Stimulated activated CD8-positive, alpha-beta memory T cell treated with anti-CD3 and anti-CD28 coated beads, Interleukin-7, amount 100 ng/mL, for 48 hours (primary cell): Measurements from ENCODE around the gene MXD4.

Experiments
- DNase-seq, 2 donors: peaks; one replicate each; pipeline ENCODE4 v3.0.0-alpha.2; 2020; ENCODE audit warnings: low read depth in 1 of 2; ENCODE audit errors: extremely low read depth in 1 of 2

The MXD4 gene, protein sequence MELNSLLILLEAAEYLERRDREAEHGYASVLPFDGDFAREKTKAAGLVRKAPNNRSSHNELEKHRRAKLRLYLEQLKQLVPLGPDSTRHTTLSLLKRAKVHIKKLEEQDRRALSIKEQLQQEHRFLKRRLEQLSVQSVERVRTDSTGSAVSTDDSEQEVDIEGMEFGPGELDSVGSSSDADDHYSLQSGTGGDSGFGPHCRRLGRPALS

DNA sequence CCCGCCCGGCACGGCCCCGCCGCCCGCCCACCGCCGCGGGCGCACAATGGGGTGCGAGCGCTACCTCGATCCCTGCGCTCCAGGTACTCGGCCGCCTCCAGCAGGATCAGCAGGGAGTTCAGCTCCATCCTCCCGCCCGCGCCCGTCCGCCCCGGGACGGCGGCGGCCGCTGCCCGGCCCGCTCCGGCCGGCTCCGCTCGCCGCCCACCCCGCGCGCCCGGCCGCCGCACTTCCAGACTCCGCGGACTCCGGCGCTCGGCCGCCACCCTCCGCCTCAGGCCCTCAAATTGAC is at the start of gene MXD4:
TSS of gene MXD4 (minus strand) at position 257 of the 292 bp plus-strand sequence. CDS start at position 128, 129 bp downstream.
- DNase-seq, result no peak

DNA sequence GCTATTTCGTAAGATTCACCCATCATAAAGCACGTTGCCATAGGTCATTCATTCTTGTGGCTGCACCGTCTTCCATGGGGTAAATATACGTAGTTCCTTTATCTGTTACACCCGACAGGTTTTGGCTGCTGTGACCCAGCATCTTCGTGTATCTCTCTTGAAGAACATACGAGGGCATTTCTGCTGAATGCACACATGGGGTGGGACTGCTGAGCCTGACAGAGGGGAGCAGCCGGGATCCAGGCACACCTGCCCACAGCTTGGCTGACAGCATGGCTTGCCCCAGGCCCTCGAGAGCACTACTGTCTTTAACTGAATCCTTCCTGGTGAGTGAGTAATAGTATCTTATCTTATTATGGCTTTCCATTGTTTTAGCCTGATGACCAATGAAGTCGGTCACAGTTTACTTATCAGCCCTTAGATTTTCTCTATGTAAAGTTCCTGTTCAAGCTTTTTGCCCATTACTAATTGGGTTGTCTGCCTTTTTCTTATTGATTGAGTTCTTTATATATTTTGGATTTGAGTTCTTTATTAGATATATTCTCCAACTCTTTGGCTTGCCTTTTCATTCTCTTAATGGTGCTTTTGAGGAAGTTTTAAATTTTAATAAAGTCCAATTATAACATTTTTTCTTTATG is 45.0 kb upstream of the MXD4 start:
- no peak for DNase-seq

DNA sequence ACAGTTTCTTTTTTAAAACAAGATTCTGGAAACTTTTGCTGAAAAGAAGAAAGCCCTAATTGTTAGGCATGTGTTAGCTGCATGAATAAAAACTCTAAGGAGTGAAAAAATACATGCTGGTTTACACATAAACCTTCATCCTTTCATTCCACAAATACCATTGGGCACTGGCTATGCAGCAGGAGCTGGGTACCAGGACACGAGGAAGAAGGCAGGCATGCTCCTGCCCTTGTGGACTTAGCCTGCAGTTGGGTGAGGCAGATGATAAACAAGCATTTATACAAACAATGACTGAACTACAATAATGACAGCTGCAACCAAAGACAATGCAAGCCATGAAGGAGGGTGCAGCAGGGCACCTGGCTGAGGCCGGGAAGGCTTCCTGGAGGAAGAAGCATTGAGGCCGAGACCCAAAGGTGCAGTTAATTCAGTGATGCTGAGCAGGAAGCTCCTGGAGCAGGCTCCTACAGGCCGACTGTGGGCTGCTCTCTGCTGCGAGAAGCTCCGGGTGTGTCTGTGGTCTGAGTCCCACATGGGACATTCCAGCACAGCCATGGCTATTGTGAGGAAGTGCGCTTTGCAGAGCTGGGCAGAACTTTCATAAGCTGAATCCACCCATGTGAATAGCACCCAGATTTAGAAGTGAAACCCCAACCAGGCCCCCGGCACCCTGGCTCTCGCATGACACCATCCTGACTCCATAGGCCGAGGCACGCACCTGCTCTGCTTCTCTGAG is 44.0 kb upstream of the MXD4 start:
- no peak for DNase-seq

DNA sequence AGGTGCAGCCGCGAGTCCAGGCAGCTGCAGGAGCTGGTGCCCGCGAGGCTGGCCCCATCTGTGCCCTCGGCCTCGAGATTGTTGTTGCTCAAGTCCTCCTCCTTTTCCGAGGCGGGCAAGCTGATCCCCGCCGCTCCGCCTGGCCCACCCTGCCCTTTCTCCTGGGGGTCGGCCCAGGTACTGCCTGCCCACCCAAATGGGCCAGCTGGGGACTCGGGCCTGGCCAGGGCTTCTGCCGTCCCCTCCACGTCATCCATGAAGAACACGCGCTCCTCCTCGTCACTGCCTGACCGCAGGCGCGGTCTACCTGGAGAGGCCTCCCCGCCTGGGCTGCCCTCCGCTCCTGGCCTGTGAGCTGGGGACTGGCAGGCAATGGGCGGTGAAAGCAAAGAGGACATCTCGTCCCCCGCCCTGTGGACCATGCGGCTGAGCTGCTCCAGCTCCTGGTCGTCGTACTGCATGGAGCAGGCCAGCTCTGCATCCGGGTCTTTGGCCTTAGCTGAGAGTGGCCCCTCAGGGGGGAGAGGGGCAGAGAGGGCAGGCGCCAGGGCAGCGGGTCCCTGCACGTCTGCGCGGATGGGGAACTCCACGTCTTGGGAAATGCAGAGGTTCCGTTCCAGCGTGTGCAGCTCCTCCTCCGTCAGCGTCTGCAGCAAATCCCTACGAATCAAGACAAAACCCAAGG is 43.1 kb upstream of the MXD4 start:
- DNase-seq, result no peak

DNA sequence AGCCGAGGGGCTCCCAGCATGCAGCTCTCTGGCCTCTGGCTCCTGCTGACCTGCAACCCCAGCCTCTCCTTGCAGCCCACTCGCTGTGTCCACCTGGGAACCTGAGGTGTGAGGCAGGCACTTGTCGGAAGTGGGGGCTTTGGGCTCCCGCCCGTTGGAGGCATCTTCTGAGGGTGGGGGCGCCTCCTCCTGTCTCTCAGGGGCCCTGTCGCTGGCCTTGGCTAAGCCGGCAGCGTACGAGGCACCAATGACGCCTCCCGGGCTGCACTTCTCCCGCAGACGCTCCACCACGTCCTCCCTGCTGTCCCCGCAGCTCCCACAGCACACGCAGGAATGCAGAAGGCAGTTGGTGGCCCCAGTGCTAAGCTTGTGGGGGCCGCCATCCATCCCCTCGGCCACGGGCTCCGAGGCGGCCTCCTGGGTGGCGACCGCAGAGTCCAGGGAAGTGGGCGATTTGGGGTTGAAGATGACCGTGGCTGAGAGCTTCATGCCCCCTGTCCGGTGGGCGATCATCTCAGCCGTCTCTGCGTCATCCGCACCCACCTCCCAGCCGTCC is 42.5 kb upstream of the MXD4 start:
- DNase-seq, result no peak

DNA sequence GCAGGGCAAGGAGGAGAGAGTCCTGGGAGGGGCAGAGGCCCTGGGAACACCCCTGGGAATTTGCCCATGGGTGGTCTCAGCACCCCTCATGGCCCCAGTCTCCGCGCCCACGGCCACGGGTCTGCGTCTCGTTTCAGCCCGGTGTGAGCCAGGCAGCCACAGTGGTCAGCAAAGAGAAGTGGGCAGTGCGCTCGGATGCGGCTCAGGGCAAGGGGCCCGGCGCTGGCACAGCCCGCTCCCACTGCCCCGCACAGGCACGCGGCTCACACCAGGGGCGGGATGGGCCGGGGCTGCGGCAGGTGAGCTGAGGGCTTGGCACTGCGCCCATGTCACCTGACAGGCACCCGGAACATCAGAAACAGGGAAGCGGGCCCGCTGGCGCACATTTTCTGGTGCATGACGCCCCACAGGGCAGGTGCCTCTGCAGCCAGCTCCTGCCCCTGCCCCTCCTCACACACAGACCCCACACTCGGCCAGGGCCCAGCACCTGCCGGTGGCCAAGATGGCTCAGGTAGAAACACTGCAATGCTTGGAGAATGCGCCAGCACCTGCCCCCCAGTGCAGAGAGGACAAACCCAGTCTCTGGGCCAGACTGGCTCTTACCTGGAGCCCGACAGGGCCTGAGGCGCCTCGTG is 41.9 kb upstream of the MXD4 start:
- no peak for DNase-seq

DNA sequence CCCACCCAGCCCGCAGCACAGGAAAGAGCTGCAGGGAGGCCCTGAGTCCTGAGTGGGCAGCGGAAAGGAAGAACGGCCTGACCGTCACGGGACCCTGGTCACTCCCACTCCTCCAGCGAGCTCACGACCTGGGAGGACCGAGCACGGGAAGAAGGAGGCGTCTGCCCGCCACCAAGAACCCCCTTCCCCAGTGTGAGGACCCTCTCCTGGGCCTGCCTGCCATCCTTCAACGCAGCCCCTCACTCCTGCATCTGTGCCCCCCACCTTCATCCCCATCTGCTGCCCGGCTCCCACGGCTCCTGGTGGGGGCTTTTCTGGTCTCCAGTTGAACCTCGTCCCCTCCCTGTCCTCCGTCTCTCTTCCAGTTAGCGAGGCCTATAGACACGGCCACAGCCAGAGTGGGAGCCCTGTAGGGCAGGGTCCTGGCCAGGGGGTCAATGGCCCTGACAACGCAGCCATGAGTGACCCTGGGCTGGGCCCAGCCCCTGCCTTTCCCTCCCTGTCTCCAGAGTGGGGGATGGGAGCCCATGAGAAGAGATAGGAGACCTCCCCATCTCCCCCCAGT is 41.3 kb upstream of the MXD4 start:
- DNase-seq, result no peak

DNA sequence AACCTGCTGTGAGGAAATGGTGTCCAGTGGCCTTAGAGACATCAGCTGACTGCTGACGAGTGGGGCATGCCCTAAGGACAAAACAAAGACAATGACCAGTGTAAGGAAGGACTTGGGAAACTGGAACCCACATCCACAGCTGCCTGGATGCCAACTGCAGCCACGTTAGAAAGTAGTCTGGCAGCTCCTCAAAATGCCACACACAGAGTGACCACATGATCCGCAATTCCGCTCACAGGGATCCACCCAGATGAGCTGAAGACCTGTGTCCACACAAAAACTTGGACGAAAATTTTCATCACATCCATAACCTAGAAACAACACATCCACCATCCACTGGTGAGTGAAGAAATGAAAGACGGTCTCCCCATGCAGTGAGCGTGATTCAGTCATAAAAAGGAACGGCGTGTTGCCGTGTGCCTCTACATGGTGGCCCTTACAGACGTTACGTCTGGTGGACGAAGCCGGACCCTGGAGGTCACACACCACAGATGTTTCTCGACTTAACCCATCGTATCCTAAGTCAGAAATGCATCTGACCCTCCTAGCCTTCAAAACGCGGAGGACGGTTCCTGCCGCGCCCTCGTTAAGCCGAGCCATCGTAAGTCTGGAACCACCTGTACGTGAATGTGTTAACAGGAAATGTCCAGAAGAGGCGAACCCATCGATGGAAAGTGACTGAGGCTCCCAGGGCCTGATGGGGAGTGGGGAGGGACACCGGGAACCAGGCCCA is 40.6 kb upstream of the MXD4 start:
- DNase-seq, result no peak

DNA sequence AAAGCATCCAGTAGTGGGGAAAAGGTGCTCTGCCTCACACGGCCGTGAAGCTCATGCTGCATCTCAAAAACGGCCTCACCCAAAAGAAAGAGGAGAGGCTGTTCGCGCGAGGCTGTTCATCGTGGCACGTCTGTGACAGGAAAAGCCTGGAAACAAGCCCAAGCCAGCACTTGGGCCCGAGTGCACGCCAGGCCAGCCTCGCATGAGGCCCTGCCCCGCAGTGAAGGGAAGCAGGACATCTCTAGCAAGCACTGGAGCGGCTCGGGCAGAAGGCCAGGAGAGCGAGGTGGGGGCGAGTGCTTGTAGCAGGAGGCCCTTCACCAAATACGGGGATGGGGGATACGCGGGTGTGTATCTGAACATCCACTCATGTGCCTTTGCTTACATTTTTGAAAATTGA is 39.9 kb upstream of the MXD4 start:
- no peak for DNase-seq

DNA sequence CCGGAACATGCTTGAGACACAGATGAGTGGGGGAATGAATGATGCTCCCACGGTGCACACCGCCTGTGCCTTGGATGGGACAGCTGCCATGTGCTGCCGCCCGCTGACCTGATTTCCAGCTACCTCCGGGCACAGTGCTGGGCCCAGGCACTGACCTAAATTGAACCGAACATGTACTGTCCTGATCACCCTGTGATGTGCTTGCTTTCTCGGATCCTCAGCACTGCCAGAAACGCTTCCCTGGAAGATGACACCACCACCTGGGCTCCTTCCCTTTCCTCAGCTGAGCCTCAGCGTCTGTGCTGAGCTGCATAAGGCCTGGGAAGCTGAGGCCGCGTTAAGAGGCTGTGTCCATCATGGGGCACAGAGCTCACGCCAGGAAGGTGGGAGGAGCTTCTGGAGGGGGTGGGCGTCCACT is 39.3 kb upstream of the MXD4 start:
- no peak for DNase-seq

DNA sequence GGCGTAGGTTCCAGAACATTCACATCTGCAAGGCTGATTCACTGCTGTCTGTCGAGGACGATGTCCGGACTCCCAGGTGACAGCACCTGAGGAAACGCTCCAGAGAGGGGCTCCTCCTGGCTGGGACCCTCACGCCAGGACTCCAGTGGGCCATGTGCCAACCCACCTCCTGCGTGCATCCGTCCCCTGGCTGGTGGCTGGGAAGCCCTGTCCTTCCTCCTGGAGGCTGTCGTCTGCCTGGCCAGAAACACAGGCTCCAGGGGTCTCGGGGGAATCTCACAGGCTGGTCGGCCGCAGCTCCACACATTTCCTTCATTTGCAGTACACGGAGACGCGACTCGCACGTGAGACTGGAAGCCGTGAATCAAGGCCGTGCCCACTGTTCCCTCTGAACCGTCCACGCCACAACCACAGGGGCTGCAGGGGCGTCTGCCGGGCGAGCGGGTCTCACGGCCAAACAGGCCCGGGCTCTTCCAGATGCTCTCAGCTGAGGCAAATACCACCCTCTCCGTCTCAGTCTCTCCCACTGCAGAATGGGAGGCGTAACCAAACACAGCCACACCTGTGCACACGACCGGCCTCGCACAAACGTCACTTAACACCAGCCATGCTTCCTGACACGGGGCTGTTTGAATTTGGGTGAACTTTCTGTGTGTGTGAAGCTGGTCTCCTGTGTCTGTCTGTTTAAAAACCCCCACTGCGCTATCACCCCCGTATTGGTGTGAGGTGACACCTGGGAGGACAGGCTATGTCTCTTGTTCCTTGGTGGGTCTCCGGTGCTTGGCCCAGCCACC is 38.7 kb upstream of the MXD4 start:
- DNase-seq, result no peak

DNA sequence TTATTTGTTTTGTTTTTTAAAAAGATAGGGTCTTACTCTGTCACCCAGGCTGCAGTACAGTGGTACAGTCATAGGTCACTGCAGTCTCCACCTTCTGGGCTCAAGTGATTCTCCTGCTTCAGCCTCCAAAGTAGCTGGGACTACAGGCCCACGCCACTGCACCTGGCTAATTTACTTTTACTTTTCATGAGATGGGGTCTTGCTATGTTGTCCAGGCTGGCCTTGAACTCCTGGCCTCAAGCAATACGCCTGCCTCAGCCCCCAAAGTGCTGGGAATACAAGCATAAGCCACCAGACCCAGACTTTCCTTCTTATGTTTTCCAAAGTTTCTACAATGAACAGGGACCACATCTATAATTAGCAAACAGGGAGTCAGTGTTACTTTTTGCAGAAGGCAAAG is 37.9 kb upstream of the MXD4 start:
- DNase-seq, result no peak

DNA sequence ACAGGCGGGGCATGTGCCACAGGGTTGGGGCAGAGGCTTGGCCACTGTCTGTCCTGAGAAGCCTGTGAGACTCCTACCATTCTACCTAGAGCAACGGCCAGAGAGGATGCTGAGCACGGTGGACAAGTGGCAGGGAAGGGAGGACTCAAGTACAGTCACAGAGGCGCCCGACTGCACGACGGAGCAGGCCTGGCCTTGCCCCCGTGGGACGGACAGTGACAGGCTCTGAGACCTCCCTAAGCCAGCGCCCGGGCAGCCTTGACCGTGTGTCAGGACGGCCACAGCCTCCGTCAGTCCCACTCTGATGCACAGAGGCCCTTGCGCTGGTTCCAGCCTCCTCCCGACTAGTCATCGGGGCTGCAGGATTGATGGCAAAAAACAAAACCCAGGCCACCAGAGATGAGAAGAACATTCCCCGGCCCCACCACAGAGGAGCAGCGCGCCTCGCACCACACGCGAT is 36.7 kb upstream of the MXD4 start:
- DNase-seq, result no peak

DNA sequence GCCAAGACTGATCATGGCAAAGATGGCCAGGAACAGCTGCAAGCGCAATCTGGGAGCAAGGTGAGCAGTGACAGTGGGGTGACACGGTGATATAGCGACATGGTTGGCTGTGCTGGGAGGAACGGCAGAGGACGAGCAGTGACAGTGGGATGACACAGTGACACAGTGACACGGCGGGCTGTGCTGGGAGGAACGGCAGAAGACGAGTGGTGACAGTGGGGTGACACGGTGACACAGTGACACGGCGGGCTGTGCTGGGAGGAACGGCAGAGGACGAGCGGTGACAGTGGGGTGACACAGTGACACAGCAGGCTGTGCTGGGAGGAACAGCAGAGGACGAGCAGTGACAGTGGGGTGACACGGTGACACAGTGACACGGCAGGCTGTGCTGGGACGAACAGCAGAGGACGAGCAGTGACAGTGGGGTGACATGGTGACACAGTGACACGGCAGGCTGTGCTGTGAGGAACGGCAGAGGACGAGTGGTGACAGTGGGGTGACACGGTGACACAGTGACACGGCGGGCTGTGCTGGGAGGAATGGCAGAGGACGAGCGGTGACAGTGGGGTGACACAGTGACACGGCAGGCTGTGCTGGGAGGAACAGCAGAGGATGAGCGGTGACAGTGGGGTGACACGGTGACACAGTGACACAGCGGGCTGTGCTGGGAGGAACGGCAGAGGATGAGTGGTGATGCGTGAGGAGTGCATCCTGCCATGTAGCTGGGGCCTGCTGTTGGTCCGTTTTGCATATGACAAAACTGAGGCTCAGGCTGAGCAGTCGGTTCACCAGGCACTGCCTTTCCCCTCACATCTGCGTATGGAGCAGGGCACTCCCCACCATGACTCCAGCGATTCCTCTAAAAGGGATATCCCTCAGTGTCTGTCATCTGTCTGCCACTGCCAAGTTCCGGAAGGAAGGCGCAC is 36.0 kb upstream of the MXD4 start:
- DNase-seq, result no peak

DNA sequence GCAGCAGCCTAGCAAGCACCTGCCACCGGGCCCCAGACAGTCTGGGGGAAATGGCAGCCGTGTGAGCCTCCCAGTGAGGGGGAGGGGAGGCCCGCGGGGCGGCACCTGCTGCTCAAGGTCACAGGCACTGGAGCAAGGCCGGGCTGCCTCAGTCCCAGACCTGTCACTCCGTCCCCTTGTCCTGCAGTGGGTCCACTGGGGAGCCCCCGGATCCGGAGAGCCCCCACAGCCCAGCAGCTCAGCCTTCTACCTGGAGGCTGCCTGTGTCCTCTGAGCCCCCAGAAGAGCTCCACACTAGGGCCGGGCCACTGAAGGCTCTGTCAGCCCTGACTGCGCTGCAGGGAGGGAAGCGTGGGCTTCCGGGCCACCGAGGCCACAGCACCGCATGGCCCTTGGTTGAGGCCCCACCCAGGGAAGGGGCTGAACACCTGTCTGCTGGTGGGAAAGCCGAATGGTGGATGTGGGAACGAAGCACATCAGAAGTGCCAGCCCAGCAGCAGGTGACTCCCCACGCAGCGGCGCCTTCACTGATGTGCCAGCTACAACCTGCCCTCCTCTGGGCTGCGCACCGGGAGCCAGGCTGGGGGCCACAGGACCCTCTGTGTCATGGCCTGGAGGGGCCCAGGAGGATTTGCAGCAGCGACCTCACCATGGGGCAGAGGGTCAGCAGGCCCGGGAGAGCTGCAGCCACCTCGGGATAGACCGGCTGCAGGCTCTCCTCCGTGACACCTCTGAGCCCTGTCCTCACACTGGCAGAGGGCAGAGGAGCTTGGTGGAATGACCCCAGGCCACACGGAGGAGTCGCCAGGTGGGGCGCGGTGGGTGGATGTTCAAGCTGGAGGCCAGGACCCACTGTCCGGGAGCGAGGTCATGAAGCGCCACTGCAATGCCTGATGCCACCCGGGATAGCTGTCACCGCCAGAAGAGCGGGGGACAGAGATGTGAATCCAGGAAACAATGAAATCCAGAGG is 35.0 kb upstream of the MXD4 start:
- no peak for DNase-seq

DNA sequence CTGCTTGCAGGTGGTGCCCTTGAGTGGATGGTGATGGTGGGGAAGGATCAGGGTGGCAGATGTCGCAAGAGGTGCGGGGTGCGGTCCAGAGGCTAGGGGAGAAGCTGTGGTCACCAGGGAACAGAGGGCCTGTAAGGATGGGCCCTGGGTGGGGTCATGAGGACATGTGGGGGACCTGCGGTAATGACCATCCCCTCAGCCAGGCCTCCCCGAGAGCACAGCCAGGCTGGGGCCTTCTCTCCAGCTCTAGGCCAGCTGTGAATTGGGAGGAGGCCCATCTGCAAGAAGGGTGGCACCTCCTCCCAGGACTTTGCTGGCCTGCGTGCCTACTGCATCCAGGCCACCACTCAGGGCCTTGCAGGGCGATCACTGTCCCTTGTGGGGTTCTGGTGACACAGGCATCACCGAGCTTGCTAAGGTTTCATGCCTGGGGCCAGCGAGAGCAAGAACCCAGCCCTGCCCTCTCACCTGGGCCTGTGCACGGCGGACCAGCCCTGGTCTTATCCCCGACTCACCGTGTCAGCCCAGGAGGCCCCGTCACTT is 34.1 kb upstream of the MXD4 start:
- no peak for DNase-seq

DNA sequence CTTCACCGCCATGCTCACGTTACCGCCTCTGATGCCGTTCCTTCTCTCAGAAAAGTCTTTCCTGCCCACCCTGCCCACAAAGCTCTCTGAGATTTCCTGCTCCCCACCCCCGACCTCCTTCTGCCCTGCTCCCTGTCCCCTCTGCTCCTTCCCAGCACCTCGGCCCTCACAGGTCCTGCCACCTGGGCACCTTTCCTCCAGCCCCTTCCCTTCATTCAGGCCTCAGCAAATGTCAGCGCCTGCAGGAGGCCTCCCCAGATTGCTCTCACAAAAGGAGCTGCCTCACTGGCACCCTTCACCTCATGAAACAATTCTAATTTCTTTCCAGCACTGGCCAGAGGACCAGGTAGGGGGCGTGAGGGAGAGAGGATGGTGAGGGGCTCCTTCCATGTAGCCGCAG is 33.6 kb upstream of the MXD4 start:
- no peak for DNase-seq
